ENCODE results near the gene PIR. TPM values are rescaled to one million over a fixed set of nuclear protein-coding genes. Genes with fewer than 3 reads are reported as not detected.

The PIR gene
- total and polyA plus RNA-seq, 9 of the 15 experiments (the other 6 are each of a cell fraction or from before 2014, with no cell fraction given): 7.5 to 29.8 (median 11.5) TPM

- TF ChIP-seq CTCFL (IDR thresholded peaks at IDR 0.05; ENCODE audit: borderline replicate concordance, insufficient read depth, low read depth, low read length, poor library complexity, severe bottlenecking): peak; percentile 49
- TF ChIP-seq, protein P1, sequence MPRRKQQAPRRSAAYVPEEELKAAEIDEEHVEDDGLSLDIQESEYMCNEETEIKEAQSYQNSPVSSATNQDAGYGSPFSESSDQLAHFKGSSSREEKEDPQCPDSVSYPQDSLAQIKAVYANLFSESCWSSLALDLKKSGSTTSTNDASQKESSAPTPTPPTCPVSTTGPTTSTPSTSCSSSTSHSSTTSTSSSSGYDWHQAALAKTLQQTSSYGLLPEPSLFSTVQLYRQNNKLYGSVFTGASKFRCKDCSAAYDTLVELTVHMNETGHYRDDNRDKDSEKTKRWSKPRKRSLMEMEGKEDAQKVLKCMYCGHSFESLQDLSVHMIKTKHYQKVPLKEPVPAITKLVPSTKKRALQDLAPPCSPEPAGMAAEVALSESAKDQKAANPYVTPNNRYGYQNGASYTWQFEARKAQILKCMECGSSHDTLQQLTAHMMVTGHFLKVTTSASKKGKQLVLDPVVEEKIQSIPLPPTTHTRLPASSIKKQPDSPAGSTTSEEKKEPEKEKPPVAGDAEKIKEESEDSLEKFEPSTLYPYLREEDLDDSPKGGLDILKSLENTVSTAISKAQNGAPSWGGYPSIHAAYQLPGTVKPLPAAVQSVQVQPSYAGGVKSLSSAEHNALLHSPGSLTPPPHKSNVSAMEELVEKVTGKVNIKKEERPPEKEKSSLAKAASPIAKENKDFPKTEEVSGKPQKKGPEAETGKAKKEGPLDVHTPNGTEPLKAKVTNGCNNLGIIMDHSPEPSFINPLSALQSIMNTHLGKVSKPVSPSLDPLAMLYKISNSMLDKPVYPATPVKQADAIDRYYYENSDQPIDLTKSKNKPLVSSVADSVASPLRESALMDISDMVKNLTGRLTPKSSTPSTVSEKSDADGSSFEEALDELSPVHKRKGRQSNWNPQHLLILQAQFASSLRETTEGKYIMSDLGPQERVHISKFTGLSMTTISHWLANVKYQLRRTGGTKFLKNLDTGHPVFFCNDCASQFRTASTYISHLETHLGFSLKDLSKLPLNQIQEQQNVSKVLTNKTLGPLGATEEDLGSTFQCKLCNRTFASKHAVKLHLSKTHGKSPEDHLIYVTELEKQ (CRISPR knock-in tag; IDR thresholded peaks at IDR 0.05): no peak
- TF ChIP-seq CBX5 (IDR thresholded peaks at IDR 0.05; ENCODE audit: borderline replicate concordance, low read depth): no peak
- no peak for TF ChIP-seq DNMT1 (IDR thresholded peaks at IDR 0.05)
Measured at GRCh38 chrX:15465896-15466651, 27.1 kb downstream of the PIR start (continued).
